Measurements from ENCODE around the gene SNX24. TPM values are rescaled to one million over a fixed set of nuclear protein-coding genes. Genes with fewer than 3 reads are reported as not detected.

SNX24 gene
- total RNA-seq, 1 experiment from 2014 or later, result 13.9 TPM

GRCh38 chr5:122816756-122817155, 28.7 kb upstream of the SNX24 start:
- no peak overlapping the region for H2BK20ac ChIP-seq (ENCODE audit: low read depth, low read length, poor library complexity, severe bottlenecking)
- H2BK12ac ChIP-seq (ENCODE audit: insufficient read length, low read depth, low read length), result no peak overlapping the region
- no peak overlapping the region for H4K8ac ChIP-seq (replicated peaks; ENCODE audit: insufficient read length, low read depth, low read length)
- H3K27me3 ChIP-seq (ENCODE audit: insufficient read depth, low read length), result no peaks in the 10 kb centered on the region
- H4K91ac ChIP-seq (ENCODE audit: insufficient read length, low read depth, low read length), result no peak overlapping the region
- Mint-ChIP-seq H3K4me3 (no peak overlapping the region; a peak in 1 of 5 replicates), H3K9me3 (no peaks in the 10 kb centered on the region), H3K36me3 (ENCODE audit: insufficient read depth in 1 of 3, low read depth in 3 of 3) (peaks cover 0 to 15% (median 12%) of the 10 kb centered on the region in 3 experiments; a peak in 5 of 7 replicates), H3K4me1 (peaks cover 13 to 15% of the 10 kb centered on the region in 2 experiments), H3K27me3 (ENCODE audit: low read depth) (no peaks in the 10 kb centered on the region), H3K27ac (no peak overlapping the region)
- H2AFZ ChIP-seq (ENCODE audit: low read length), result no peak overlapping the region
- no peak overlapping the region for H2BK15ac ChIP-seq (ENCODE audit: low read depth, low read length)
- H3K4me2 ChIP-seq (ENCODE audit: insufficient read depth, insufficient read length, low read length), result no peak overlapping the region
- no peak for DNase-seq
- H4K20me1 ChIP-seq (ENCODE audit: control insufficient read depth, insufficient read depth, insufficient read length), result no peaks in the 10 kb centered on the region
- no peak overlapping the region for H3K18ac ChIP-seq (ENCODE audit: insufficient read length, low read depth, low read length)
- no peaks in the 10 kb centered on the region for H3K23me2 ChIP-seq (ENCODE audit: insufficient read length, low read depth, low read length, poor library complexity, severe bottlenecking)
- no peak overlapping the region for H3K56ac ChIP-seq (ENCODE audit: insufficient read length, low read depth, low read length)
- no peaks in the 10 kb centered on the region for H3K9me3 ChIP-seq (ENCODE audit: control insufficient read depth, low read depth, low read length)
- no peaks in the 10 kb centered on the region for H3K4me1 ChIP-seq (ENCODE audit: insufficient read depth, low read length)
- no peak overlapping the region for H3K14ac ChIP-seq (ENCODE audit: insufficient read depth, low read length)
- no peaks in the 10 kb centered on the region for H3K79me2 ChIP-seq (ENCODE audit: insufficient read depth, low read length)
- no peak overlapping the region for H2BK120ac ChIP-seq (ENCODE audit: low read depth, low read length, poor library complexity, severe bottlenecking)
- H3K27ac ChIP-seq (ENCODE audit: insufficient read length, low read depth, low read length), result no peak overlapping the region
- WGBS (ENCODE audit: extremely low coverage, insufficient read length, low lambda C conversion rate), result no CpG with 5 or more reads among the region's 5 CpGs
- no peak overlapping the region for H3K23ac ChIP-seq (ENCODE audit: insufficient read length, low read depth, low read length)
- H3K9ac ChIP-seq (ENCODE audit: extremely low read depth, insufficient read length, low read length), result no peak overlapping the region
- no peak overlapping the region for H4K5ac ChIP-seq (ENCODE audit: insufficient read length, low read depth, low read length)
- no peak for TF ChIP-seq CTCF (conservative IDR thresholded peaks at IDR 0.05)
- H3K4ac ChIP-seq (ENCODE audit: low read depth, low read length), result no peak overlapping the region
- H2BK5ac ChIP-seq (ENCODE audit: insufficient read length, low read length), result no peak overlapping the region
- H2AK5ac ChIP-seq (ENCODE audit: insufficient read length, low read length), result no peak overlapping the region
- H3K79me1 ChIP-seq (ENCODE audit: insufficient read depth, low read depth, low read length, poor library complexity, severe bottlenecking), result no peaks in the 10 kb centered on the region
- no peak overlapping the region for H3T11ph ChIP-seq (ENCODE audit: low read length)
